Activated CD8-positive, alpha-beta memory T cell treated with anti-CD3 and anti-CD28 coated beads for 24 hours (primary cell): ENCODE data around the gene IRAK4.

Experiments used
- DNase-seq: peaks from one replicate; pipeline ENCODE4 v3.0.0-alpha.2; 2020

IRAK4 gene

GRCh38 chr12:43776498-43776897 lies 17.7 kb downstream of the IRAK4 start:
- no peak for DNase-seq

GRCh38 chr12:43786899-43787693 lies 28.3 kb downstream of the IRAK4 start:
- DNase-seq = no peak

DNA sequence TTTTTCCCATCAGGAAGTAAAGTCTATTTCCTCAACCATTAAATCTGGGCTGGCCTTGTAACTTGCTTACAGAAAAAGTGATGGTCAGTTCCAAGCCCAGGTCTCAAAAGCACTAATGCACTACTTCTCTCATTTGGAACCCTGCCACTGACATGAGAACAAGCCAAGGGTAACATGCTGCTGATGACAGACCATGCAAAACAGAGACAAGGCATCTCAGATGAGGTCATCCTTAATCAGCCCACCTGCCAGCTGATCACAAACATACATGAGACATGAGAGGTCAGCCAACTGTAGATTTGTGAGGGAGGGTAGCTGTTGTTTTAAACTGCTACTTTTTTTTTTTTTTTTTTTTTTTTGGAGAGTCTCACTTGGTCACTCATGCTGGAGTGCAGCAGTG lies 31.2 kb downstream of the IRAK4 start:
- DNase-seq = no peak

GRCh38 chr12:43795716-43796280 lies 37.0 kb downstream of the IRAK4 start:
- no peak for DNase-seq

DNA sequence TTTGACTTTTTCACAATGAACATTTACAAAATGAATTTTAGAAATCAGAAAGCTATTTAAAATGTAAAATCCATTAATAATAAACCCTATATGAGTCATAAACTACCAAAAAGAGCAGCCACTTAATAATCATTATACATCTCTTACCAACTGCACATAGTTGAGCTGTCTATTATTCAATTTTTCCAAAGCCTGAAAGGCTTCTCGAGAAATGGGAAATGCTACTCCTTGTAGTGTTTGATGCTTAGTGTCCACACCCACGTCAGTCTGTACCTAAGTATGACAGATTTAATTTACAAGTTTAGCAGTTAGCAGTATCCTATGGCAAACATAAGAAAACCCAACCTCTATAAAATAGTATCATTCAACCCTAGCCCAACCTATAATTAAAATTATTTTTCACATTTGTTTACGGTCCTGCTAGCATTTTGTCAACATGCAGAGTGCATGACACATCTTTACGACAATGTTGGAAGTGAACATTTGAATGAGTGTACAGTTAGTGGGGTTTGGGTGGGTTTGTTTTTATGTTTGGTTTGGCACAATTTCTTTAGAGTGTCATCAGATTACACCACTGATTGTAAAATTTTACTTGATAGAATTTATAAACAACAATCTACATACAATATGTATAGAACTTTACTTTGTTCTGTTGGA lies 38.9 kb downstream of the IRAK4 start:
- DNase-seq = no peak

GRCh38 chr12:43805149-43805859 lies 46.6 kb downstream of the IRAK4 start:
- no peak for DNase-seq

GRCh38 chr12:43805860-43806736 lies 47.3 kb downstream of the IRAK4 start, which contains the start of gene TWF1:
Gene TWF1 (minus strand): TSS chr12:43806317. CDS start chr12:43806245, 72 bp downstream.
- peak; percentile 96 for DNase-seq

DNA sequence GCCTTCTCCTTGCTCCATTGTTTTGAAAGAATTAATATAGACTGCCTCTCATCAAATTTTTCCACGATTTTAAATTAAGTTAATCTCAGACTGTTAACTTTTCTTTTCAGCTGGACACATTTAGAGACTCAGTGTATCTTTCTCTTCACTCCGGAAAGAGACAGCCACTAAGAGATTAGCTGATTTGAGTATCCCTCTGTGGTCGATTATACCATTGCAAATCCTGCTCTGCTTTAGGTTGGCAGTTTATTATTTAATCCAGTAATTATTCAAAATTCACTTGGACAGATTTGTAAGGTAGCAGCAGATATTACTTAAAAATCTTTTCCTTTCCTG lies 48.0 kb downstream of the IRAK4 start:
- no peak for DNase-seq

DNA sequence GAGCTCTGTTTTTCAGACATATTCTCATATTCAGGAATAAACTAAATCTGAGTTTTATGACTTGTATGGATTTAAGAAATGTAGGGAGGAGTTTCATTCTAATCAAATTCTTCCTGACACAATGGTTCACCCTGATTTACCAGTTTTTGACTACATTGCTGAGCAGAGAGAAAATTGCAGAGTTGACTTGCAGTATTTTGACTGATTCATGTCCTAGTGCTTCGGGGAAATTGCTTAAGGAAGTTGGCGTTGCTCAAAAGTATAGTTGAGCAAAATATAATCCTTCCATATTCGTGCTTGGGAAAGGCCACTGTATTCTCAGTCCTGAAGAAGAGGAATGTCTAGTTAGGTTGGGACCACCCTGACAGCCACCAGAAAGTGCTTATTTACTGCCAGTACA lies 48.6 kb downstream of the IRAK4 start:
- no peak for DNase-seq

- no peak for DNase-seq
Measured at GRCh38 chr12:43812057-43812456, 53.3 kb downstream of the IRAK4 start.

DNA sequence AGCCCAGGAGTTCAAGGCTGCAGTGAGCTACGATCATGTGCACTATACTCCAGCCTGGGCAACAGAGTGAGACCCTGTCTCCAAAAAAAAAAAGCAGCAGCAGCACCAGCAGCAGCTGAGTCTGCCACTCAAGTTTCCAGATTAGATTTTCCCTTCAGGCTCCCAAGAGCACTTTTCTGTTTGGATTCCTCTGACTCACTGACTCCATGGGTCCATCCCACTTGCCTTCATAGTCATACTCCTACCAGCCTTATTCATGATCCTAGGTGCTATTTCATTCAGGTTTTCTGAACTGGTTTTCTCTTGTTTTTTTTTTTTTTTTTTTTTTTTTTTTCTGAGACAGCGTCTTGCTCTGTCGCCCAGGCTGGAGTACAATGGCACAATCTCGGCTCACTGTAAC lies 54.2 kb downstream of the IRAK4 start:
- no peak for DNase-seq

DNA sequence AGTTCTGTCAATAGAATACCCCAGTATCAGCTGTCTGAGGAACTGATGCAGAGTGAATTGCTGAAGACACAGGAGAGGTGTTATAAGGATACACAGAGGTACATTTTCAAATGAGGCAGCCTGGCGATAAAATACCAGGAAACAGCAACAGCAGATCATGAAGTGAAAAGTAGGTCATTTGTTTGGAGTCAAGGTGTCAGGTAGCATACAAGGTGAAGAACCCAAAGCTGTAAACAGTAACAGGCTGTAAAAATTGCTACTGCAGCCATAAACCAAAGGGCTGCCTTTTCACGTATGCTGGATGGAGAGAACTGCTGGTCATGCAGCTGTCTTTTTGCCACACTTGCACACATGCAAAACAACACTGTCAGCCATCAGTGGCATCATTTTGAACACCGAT lies 56.7 kb downstream of the IRAK4 start:
- no peak for DNase-seq

DNA sequence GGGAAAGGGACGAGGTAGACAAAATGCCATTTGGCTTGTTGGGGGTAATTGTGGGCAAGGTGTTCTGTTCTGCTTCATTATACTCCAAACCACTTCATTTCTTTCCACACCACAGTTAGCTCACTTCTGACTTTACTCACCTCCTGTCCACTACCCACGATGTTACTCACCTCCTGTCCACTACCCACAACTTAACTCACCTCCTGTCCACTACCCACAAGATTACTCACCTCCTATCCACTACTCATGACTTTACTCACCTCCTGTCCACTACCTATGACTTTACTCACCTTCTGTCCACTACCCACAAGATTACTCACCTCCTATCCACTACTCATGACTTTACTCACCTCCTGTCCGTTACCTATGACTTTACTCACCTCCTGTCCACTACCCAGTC lies 57.4 kb downstream of the IRAK4 start:
- DNase-seq = no peak

- DNase-seq = no peak
Measured at GRCh38 chr12:43824207-43824775, 65.5 kb downstream of the IRAK4 start.

DNA sequence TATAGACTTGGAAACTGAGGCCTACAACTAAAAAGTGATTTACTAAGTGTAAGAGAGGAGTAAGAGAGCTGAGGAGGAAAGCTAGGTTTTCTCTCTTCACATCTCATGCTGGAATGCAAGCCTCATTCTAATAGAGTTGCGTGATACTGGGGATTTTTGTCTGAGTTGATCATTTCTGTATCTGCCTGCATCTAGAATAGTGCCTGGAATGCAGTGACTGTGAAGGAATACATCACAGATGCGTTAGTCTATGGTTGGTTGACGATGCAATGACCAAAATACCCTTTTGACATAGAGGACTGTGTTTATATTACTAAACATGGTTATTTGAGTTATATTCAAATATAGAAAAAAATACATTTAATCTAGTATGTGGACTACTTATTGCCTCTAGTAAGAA lies 67.9 kb downstream of the IRAK4 start:
- no peak for DNase-seq

GRCh38 chr12:43827093-43827492 lies 68.3 kb downstream of the IRAK4 start:
- no peak for DNase-seq

- DNase-seq = no peak
Measured at GRCh38 chr12:43832463-43833168, 73.9 kb downstream of the IRAK4 start.

- no peak for DNase-seq
Measured at GRCh38 chr12:43835264-43835655, 76.5 kb downstream of the IRAK4 start.

DNA sequence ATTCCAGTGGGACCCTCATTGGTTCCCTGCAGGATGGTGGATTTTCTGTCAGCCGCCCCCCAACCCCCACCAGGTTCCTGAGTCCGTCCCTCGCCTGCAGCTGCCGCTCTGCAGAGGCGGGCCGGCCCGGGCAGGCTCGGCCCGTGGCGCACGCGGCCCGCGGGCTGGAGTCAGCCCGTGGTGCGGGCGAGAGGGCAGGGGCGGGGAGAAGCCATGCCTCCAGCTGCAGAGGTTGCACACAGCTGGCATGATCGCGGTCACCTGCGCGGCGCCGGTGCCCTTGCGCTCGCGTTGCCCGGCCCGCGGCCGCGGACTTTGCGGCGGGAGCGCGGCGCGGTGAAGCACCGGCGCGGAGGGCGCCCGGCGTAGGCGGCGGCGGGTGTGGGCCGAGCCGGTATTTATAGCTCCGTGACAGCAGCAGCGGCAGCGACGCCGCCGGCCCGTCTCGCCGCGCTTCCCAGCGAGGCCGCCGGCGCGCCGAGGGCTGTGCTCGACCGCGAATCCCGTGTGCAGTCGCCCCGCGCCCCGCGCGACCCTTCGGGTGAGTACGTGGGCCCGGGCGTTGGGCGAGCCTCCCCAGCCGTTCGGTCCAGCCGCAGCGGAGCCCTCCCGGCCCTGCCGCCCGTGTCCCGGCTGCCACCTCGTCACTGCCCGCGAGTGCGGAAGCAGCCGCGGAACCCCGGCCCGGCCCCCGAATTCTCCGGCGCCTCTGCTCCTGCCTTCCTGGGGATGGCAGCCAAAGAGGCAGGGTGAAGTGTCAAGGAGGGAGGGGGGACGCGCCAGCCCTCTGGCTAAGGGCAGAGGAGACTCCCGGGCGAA lies 77.1 kb downstream of the IRAK4 start, which contains the start of gene TMEM117:
Gene TMEM117 (plus strand): TSS at position 426 of the 819 bp plus-strand sequence.
- DNase-seq = peak; percentile 86

GRCh38 chr12:43836475-43836989 lies 77.8 kb downstream of the IRAK4 start:
- DNase-seq = no peak
